RWPE2 (cell line): ENCODE results near the gene FLNC.

ENCODE experiments used
- ATAC-seq: fragments of 200-7000 bp; cut with Tn5 transposase; 3 replicates; pipeline ENCODE4 v1.9.1; 2021; ENCODE audit warnings: low read depth
- DNase-seq: peaks from one replicate; pipeline ENCODE4 v3.0.0-alpha.2; 2020; ENCODE audit warnings: low spot score
- H3K27ac ChIP-seq: fragments of 450-650 bp; 2 replicates; pipeline ENCODE4 v1.5.1; 2017; ENCODE audit warnings: mild to moderate bottlenecking; ENCODE audit not compliant: poor library complexity, severe bottlenecking
- H3K27me3 ChIP-seq: fragments of 250-450 bp; sonication (Bioruptor Pico); 2 replicates; pipeline ENCODE4 v1.5.1; 2021; ENCODE audit warnings: mild to moderate bottlenecking, moderate library complexity; ENCODE audit not compliant: insufficient read depth, poor library complexity, severe bottlenecking
- H3K36me3 ChIP-seq: fragments of 250-450 bp; sonication (Bioruptor Pico); 2 replicates; pipeline ENCODE4 v1.5.1; 2020; ENCODE audit warnings: low read depth, mild to moderate bottlenecking, moderate library complexity
- H3K4me1 ChIP-seq: fragments of 250-450 bp; sonication (Bioruptor Pico); 2 replicates; pipeline ENCODE4 v1.5.1; 2021; ENCODE audit warnings: mild to moderate bottlenecking, moderate library complexity; ENCODE audit not compliant: insufficient read depth, poor library complexity, severe bottlenecking
- H3K4me3 ChIP-seq: fragments of 250-450 bp; sonication (Bioruptor Pico); 2 replicates; pipeline ENCODE4 v1.5.1; 2021; ENCODE audit warnings: mild to moderate bottlenecking, moderate library complexity; ENCODE audit not compliant: severe bottlenecking
- H3K9me3 ChIP-seq: fragments of 250-450 bp; sonication (Bioruptor Pico); 2 replicates; pipeline ENCODE4 v1.5.1; 2021; ENCODE audit warnings: mild to moderate bottlenecking, moderate library complexity; ENCODE audit not compliant: severe bottlenecking
- TF ChIP-seq, protein P1 (sequence below): fragments of 450-650 bp; IDR thresholded peaks from one replicate; pipeline ENCODE4 v1.5.1; 2017; ENCODE audit warnings: mild to moderate bottlenecking, moderate library complexity; ENCODE audit not compliant: poor library complexity, severe bottlenecking

Gene FLNC

DNA sequence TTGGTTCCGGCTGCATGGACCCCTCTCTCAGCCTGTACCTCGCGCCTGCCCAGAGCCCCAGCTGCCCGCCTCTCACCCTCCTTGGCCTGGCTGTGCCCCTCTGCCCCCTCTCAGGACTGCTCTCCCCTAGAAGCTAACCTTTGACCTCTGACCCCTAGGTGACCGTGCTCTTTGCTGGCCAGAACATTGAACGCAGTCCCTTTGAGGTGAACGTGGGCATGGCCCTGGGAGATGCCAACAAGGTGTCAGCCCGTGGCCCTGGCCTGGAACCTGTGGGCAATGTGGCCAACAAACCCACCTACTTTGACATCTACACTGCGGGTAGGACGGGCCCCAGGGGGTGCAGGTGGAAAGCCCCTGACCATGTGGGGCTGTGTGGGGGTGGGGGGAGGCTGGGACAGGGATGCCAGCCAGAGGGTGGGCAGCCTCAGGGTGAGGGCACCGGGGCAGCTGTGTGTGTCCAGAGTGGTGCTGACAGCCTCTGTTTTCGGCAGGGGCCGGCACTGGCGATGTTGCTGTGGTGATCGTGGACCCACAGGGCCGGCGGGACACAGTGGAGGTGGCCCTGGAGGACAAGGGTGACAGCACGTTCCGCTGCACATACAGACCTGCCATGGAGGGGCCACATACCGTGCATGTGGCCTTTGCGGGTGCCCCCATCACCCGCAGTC, 8.0 kb downstream of the FLNC start:
- DNase-seq (no peak), ATAC-seq (no peak)
- Histone ChIP-seq H3K27ac (no peak overlapping the region), H3K36me3 (no peaks in the 10 kb centered on the region), H3K27me3 (no peaks in the 10 kb centered on the region), H3K4me1 (no peaks in the 10 kb centered on the region), H3K9me3 (no peaks in the 10 kb centered on the region), H3K4me3 (no peak overlapping the region)
- TF ChIP-seq, protein P1, sequence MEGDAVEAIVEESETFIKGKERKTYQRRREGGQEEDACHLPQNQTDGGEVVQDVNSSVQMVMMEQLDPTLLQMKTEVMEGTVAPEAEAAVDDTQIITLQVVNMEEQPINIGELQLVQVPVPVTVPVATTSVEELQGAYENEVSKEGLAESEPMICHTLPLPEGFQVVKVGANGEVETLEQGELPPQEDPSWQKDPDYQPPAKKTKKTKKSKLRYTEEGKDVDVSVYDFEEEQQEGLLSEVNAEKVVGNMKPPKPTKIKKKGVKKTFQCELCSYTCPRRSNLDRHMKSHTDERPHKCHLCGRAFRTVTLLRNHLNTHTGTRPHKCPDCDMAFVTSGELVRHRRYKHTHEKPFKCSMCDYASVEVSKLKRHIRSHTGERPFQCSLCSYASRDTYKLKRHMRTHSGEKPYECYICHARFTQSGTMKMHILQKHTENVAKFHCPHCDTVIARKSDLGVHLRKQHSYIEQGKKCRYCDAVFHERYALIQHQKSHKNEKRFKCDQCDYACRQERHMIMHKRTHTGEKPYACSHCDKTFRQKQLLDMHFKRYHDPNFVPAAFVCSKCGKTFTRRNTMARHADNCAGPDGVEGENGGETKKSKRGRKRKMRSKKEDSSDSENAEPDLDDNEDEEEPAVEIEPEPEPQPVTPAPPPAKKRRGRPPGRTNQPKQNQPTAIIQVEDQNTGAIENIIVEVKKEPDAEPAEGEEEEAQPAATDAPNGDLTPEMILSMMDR = no peak

DNA sequence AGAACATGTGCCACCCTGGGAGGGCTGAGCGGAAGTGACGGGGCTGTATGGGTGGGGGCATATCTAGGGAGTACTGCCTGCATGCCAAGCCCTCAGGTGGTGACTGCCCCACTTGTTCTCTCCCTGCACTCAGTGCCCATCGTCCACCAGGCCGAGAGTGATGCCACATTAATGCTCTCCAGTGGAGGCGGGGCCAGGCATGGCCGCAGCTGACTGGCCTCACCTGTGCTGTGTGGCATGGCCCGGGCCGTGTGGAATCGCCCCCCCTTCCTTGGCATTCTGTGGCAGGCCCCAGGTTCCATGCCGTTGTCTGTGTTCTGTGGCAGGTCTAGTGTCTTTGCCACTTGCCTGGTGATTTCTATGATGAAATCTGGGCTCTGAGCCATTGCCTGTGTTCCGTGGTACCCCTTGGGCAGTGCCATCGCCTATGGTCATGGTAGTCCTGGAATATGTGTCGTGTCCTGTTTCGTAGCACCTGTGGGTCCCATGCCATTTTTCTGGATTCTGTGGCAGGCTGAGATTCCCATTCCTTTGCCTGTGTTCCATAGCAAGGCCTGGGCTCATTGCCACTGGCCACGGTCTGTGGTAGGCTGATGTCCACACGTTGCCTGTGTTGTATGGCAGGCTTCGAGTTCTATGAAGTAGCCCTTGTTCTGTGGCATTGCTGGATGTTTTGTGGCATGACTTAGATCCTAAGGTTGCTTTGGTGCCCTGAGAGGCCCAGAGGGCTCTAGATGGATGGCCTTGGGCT, 8.9 kb downstream of the FLNC start:
- Histone ChIP-seq H3K4me1 (no peaks in the 10 kb centered on the region), H3K4me3 (no peak overlapping the region), H3K36me3 (no peaks in the 10 kb centered on the region), H3K27me3 (no peaks in the 10 kb centered on the region), H3K27ac (no peak overlapping the region), H3K9me3 (no peaks in the 10 kb centered on the region)
- ATAC-seq (no peak), DNase-seq (no peak)
- TF ChIP-seq, protein P1 = no peak

DNA sequence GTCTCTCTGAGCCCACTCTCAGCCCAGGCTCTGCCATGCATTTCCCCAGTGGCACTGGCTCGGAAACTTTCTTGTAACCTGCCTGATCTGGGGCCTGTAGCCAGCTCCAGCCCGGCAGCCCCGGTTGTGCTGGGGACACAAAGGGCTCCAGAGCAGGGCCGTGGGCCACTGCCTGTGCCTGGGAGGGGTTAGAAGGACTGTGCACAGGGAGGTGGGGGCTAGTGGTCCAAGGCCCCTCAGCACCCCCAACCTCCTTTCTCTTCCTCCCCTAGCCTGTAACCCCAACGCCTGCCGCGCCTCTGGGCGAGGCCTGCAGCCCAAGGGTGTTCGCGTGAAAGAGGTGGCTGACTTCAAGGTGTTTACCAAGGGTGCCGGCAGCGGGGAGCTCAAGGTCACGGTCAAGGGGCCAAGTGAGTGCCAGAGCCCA, 9.6 kb downstream of the FLNC start:
- Histone ChIP-seq H3K27me3 (no peaks in the 10 kb centered on the region), H3K4me1 (no peaks in the 10 kb centered on the region), H3K4me3 (no peak overlapping the region), H3K36me3 (no peaks in the 10 kb centered on the region), H3K27ac (no peak overlapping the region), H3K9me3 (no peaks in the 10 kb centered on the region)
- DNase-seq = no peak
- TF ChIP-seq, protein P1 = no peak
- no peak for ATAC-seq

DNA sequence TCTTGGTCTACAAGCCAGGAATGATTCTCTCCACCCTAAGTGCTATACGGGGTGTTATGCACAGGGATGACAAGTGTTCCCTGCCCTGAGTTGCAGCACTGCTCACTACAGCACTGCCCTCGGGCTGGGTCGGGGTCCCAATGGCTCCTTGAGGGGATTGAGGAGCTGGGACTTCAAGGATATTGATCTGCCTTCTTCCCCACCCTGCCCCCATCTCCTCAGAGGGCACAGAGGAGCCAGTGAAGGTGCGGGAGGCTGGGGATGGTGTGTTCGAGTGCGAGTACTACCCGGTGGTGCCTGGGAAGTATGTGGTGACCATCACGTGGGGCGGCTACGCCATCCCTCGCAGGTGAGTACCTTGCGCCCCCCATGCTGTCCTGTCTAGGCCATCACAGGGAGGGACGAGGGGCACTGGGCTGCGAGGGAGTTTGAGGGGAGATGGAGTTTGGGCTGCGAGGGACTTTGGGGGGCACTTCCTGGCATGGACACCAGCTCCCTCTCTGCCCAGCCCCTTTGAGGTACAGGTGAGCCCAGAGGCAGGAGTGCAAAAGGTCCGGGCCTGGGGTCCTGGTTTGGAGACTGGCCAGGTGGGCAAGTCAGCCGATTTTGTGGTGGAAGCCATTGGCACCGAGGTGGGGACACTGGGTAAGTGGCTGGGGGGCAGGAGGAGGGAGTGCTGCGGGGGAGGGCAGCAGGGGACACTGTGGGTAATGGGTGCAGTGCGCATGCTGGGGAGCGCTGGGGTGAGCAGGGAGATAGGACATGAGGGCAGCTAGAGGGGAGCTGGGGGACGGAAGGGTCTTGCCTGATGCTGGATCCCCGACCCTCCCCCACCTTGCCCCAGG, 10.3 kb downstream of the FLNC start:
- DNase-seq (peak; percentile 55), ATAC-seq (no peak)
- Histone ChIP-seq H3K27me3 (no peaks in the 10 kb centered on the region), H3K27ac (no peak overlapping the region), H3K4me1 (no peaks in the 10 kb centered on the region), H3K9me3 (no peaks in the 10 kb centered on the region), H3K4me3 (no peak overlapping the region), H3K36me3 (no peaks in the 10 kb centered on the region)
- TF ChIP-seq, protein P1 = no peak
